ENCODE results near the gene TMCO4. TPM values are rescaled to one million over a fixed set of nuclear protein-coding genes. Genes with fewer than 3 reads are reported as not detected.

TMCO4 gene
- total RNA-seq, 4 donors from 2014 or later, result 16.1 to 36.2 (median 26.9) TPM

DNA sequence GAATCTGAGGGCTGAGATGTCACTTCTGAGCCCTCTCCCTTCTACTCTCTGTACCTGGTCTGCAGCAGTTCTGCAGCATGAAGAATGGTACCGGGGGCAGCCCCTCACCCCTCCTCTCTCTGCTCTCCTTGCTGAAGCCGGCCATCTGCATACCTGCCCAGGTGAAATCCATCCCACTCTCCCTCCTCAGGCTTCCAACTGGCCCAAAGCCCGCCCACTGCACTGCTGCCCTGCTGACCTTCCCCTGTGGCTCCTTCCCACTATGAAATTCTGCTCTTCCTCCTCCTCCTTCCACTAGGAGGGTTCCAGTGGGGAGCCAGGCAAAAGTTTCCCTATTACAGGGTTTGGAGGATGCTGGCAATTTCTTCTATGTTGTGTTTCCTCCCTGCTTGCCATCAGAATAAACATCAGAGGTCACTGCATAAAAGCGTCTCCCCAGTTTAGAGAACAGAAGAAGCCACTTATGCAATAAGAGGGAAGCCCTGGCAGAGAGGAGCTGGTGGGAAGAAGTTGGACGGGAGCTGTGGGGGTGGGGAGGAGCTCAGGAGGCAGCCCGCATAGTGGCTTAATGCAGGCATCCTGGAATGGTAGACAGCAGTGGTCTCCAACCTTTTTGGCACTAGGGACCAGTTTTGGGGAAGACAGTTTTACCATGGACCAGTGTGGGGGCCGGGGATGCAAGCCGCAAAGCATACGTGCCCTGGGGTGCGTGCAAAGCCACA lies 30.3 kb downstream of the TMCO4 start:
- no peak for TF ChIP-seq POLR2AphosphoS5 (IDR thresholded peaks at IDR 0.05)
- TF ChIP-seq POLR2A (IDR thresholded peaks at IDR 0.05), result no peak
- TF ChIP-seq, protein P1, sequence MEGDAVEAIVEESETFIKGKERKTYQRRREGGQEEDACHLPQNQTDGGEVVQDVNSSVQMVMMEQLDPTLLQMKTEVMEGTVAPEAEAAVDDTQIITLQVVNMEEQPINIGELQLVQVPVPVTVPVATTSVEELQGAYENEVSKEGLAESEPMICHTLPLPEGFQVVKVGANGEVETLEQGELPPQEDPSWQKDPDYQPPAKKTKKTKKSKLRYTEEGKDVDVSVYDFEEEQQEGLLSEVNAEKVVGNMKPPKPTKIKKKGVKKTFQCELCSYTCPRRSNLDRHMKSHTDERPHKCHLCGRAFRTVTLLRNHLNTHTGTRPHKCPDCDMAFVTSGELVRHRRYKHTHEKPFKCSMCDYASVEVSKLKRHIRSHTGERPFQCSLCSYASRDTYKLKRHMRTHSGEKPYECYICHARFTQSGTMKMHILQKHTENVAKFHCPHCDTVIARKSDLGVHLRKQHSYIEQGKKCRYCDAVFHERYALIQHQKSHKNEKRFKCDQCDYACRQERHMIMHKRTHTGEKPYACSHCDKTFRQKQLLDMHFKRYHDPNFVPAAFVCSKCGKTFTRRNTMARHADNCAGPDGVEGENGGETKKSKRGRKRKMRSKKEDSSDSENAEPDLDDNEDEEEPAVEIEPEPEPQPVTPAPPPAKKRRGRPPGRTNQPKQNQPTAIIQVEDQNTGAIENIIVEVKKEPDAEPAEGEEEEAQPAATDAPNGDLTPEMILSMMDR (IDR thresholded peaks at IDR 0.05), result no peak
- TF ChIP-seq EP300 (IDR thresholded peaks at IDR 0.05; ENCODE audit: low read depth), result no peak
- Histone ChIP-seq H3K4me3 (no peak overlapping the region), H3K27me3 (no peaks in the 10 kb centered on the region), H3K9me3 (no peaks in the 10 kb centered on the region), H3K4me1 (no peaks in the 10 kb centered on the region), H3K36me3 (peaks cover 0 to 16% (median 8%) of the 10 kb centered on the region in 4 donors), H3K27ac (no peak overlapping the region)
- intact Hi-C loops (cut with DNase I; ENCODE audit: low total_unique reads), result no loop called here
- WGBS, 2 donors (ENCODE audit: low coverage in 1 of 2), result 85 to 86% methylated on average over 2 to 10 of the region's 10 CpGs
- in situ Hi-C loops (cut with MboI; ENCODE audit: low pct_ligation_motif_present in 1 of 4, low pct_unique_long_range_greater_than_20kb in 1 of 4, low sequenced_read_pairs in 3 of 4), result no loop called here
- DNase-seq, result no peak

DNA sequence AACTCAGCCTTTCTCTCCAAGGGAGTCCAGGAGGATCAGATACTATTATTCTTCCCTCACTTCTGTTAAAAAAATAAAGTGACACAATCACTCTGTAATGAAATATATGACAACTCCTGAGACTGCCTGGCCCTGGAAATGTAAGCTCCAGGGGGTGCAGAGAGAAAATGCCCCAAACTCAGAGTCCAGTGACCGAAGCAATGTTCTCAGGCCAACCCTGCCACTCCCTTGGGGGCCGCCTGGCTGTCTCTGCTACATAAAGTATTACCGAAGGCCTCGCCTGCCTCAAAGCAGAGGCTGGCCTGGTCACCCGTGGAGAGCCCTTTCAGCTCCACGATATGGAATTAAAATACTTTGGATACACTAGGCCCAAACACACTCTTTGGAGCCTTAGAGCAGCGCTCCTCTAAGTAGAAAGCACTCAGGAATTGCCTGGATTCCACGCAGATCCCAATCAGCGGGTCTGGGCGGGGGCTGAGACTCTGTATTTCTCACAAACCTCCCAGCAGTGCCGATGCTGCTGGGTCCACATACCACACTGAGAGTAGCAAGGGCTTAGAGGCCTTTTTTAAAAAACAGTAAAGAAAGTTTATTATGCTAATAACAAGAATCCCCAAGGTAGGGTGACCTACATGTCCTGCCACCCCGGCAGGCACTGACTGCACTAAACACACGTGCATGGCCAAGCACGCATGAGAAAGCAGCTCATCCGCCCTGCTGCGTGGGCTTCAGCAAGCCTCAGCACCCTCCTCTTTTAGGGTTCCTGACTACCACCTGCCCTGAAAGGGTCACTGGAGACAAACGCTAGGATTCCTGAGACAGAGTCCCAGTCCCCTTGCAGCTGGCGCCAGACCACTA lies 31.1 kb downstream of the TMCO4 start:
- DNase-seq, result no peak
- Histone ChIP-seq H3K4me1 (no peaks in the 10 kb centered on the region), H3K9me3 (no peaks in the 10 kb centered on the region), H3K27me3 (no peaks in the 10 kb centered on the region), H3K36me3 (peaks cover 0 to 15% (median 5%) of the 10 kb centered on the region in 4 donors), H3K27ac (no peak overlapping the region), H3K4me3 (no peak overlapping the region)
- in situ Hi-C loops (cut with MboI; ENCODE audit: low pct_ligation_motif_present in 1 of 4, low pct_unique_long_range_greater_than_20kb in 1 of 4, low sequenced_read_pairs in 3 of 4) (no loop called here), intact Hi-C loops (cut with DNase I; ENCODE audit: low total_unique reads) (no loop called here)
- no peak for TF ChIP-seq EP300 (IDR thresholded peaks at IDR 0.05; ENCODE audit: low read depth)
- TF ChIP-seq POLR2AphosphoS5 (IDR thresholded peaks at IDR 0.05), result no peak
- TF ChIP-seq, protein P1 (IDR thresholded peaks at IDR 0.05), result no peak
- no peak for TF ChIP-seq POLR2A (IDR thresholded peaks at IDR 0.05)
- 94% methylated on average over 18 of the region's 18 CpGs; no CpG with 5 or more reads in 1 of the 2 donors for WGBS, 2 donors (ENCODE audit: low coverage in 1 of 2)

DNA sequence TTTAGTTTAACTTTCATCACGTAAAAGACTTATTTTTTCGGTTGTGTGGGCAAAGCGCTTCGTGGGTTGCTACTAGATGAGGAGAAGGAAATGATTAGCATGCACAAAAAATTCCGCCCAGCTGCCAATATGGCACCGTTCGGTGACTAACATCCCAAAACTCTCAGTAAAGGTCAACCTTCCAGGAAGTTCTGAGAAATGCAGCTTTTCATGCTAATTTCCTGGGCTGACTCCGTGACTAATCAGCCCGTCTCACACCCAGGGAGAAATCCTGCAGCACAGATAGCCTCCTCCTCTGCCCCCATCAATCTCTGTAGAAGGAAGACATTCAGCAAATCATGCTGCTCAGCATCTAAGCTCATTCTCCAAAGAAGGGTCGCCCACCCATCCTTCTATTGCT lies 34.1 kb downstream of the TMCO4 start:
- 71 to 83% methylated on average over 9 to 10 of the region's 10 CpGs for WGBS, 2 donors (ENCODE audit: low coverage in 1 of 2)
- TF ChIP-seq POLR2A (IDR thresholded peaks at IDR 0.05), result no peak
- TF ChIP-seq, protein P1 (IDR thresholded peaks at IDR 0.05), result no peak
- no peak for TF ChIP-seq EP300 (IDR thresholded peaks at IDR 0.05; ENCODE audit: low read depth)
- no peak for TF ChIP-seq POLR2AphosphoS5 (IDR thresholded peaks at IDR 0.05)
- H3K36me3 ChIP-seq, result peaks cover 0 to 9% (median 4%) of the 10 kb centered on the region in 4 donors
- no peak overlapping the region for H3K4me3 ChIP-seq
- DNase-seq, result no peak
- no peaks in the 10 kb centered on the region for H3K9me3 ChIP-seq
- in situ Hi-C loops (cut with MboI; ENCODE audit: low pct_ligation_motif_present in 1 of 4, low pct_unique_long_range_greater_than_20kb in 1 of 4, low sequenced_read_pairs in 3 of 4), result no loop called here
- H3K27me3 ChIP-seq, result no peaks in the 10 kb centered on the region
- intact Hi-C loops (cut with DNase I; ENCODE audit: low total_unique reads), result no loop called here
- no peak overlapping the region for H3K27ac ChIP-seq
- H3K4me1 ChIP-seq, result no peaks in the 10 kb centered on the region

DNA sequence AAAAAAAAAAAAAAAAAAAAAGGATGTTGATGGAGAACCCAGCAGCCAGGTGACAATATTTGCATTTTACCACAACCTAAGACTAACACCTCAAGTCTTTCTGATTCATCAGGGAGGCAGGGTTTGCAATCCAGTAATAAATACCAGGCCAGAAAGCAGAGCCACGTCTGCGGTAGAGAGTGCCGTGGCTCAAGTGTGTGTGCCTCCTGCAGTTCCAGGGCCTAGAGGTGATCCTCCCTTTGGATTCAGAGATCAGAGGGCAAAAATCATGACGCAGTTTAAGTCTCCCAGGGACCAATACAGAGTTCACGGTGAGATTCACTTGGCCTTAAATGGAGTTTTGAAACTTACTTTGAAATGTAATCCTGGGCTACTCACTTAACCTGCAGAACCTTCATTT lies 34.9 kb downstream of the TMCO4 start:
- 79 to 80% methylated on average over 4 to 5 of the region's 5 CpGs for WGBS, 2 donors (ENCODE audit: low coverage in 1 of 2)
- Histone ChIP-seq H3K27ac (no peak overlapping the region), H3K4me1 (no peaks in the 10 kb centered on the region), H3K36me3 (peaks cover 0 to 6% (median under 1%) of the 10 kb centered on the region in 4 donors), H3K27me3 (no peaks in the 10 kb centered on the region), H3K4me3 (no peak overlapping the region), H3K9me3 (no peaks in the 10 kb centered on the region)
- intact Hi-C loops (cut with DNase I; ENCODE audit: low total_unique reads), result no loop called here
- in situ Hi-C loops (cut with MboI; ENCODE audit: low pct_ligation_motif_present in 1 of 4, low pct_unique_long_range_greater_than_20kb in 1 of 4, low sequenced_read_pairs in 3 of 4), result no loop called here
- DNase-seq, result no peak
- TF ChIP-seq, protein P1 (IDR thresholded peaks at IDR 0.05), result no peak
- no peak for TF ChIP-seq EP300 (IDR thresholded peaks at IDR 0.05; ENCODE audit: low read depth)
- TF ChIP-seq POLR2AphosphoS5 (IDR thresholded peaks at IDR 0.05), result no peak
- TF ChIP-seq POLR2A (IDR thresholded peaks at IDR 0.05), result no peak

All from transverse colon (tissue), 4 donors.